PC-3 (cell line): ENCODE data around the gene NUDT22. TPM values are rescaled to one million over a fixed set of nuclear protein-coding genes. Genes with fewer than 3 reads are reported as not detected.

ENCODE experiments used
- ATAC-seq: fragments of 200-7000 bp; cut with Tn5 transposase; 2 replicates; pipeline ENCODE4 v1.9.1; 2020; ENCODE audit warnings: mild to moderate bottlenecking, moderate library complexity
- BruUV-seq: library from RNA; stranded (reverse); fragments of 400-500 nt; replicated peaks from 2 replicates; lab custom pipeline; 2021; lab: Mats Ljungman, UMichigan
- CTCF ChIA-PET: fragments of 300-600 bp; sonication (Branson Sonifier 250); formaldehyde crosslinking; loops from one replicate; lab custom pipeline; 2022; ENCODE audit warnings: antibody characterized with exemption; lab: Charles Lee
- POLR2A ChIA-PET: fragments of 300-600 bp; sonication (Branson Sonifier 250); formaldehyde crosslinking; loops from one replicate; lab custom pipeline; 2022; ENCODE audit warnings: antibody characterized with exemption; ENCODE audit not compliant: unreplicated experiment; lab: Charles Lee
- DNase-seq: peaks from one replicate; pipeline ENCODE4 v3.0.0-alpha.2; 2015
- H2AFZ ChIP-seq: fragments of 300-600 bp; sonication (generic); 2 replicates; pipeline ENCODE4 v1.6.0; 2016; ENCODE audit warnings: antibody characterized with exemption, low read length
- H3F3A ChIP-seq: fragments of 300-600 bp; sonication (generic); one replicate; pipeline ENCODE4 v1.6.0; 2017; ENCODE audit warnings: antibody characterized with exemption, low read length, control low read depth, mild to moderate bottlenecking; ENCODE audit not compliant: unreplicated experiment
- H3K27ac ChIP-seq: fragments of 300-600 bp; sonication (generic); 2 replicates; pipeline ENCODE4 v1.5.1; 2016; ENCODE audit warnings: mild to moderate bottlenecking, low read length
- H3K27me3 ChIP-seq: fragments of 300-600 bp; sonication (generic); 2 replicates; pipeline ENCODE4 v1.6.1; 2016; ENCODE audit warnings: low read length, mixed read lengths
- H3K36me3 ChIP-seq: fragments of 300-600 bp; sonication (generic); 2 replicates; pipeline ENCODE4 v1.6.1; 2016; ENCODE audit warnings: low read depth, mixed run types, low read length, mixed read lengths
- H3K4me1 ChIP-seq: fragments of 300-600 bp; sonication (generic); 2 replicates; pipeline ENCODE4 v1.5.1; 2016; ENCODE audit warnings: low read length; ENCODE audit not compliant: insufficient read depth
- H3K4me2 ChIP-seq: fragments of 300-600 bp; sonication (generic); 2 replicates; pipeline ENCODE4 v1.6.0; 2016; ENCODE audit warnings: low read length
- H3K4me3 ChIP-seq: fragments of 300-600 bp; sonication (generic); 2 replicates; pipeline ENCODE4 v1.5.1; 2016; ENCODE audit warnings: mild to moderate bottlenecking, low read length, mixed read lengths
- H3K79me2 ChIP-seq: fragments of 300-600 bp; sonication (generic); 2 replicates; pipeline ENCODE4 v1.6.1; 2017; ENCODE audit warnings: low read length, mixed read lengths
- H3K9ac ChIP-seq: fragments of 300-600 bp; sonication (generic); 2 replicates; pipeline ENCODE4 v1.6.0; 2016; ENCODE audit warnings: mild to moderate bottlenecking, low read length
- H3K9me2 ChIP-seq: fragments of 300-600 bp; sonication (generic); replicated peaks from 2 replicates; pipeline ENCODE4 v1.6.1; 2016; ENCODE audit warnings: mixed run types, low read length, mixed read lengths
- H3K9me3 ChIP-seq: fragments of 300-600 bp; sonication (generic); 2 replicates; pipeline ENCODE4 v1.6.1; 2016; ENCODE audit warnings: low read length, mixed read lengths
- H4K20me1 ChIP-seq: fragments of 300-600 bp; sonication (generic); 2 replicates; pipeline ENCODE4 v1.6.1; 2016; ENCODE audit warnings: low read length, mixed read lengths
- CTCF ChIP-seq: fragments of 300-600 bp; sonication (generic); conservative IDR thresholded peaks from 2 replicates; pipeline ENCODE4 v1.5.1; 2017; ENCODE audit warnings: antibody characterized with exemption, low read depth, mild to moderate bottlenecking, low read length
- EZH2 ChIP-seq: fragments of 300-600 bp; sonication (generic); IDR thresholded peaks from one replicate; pipeline ENCODE4 v1.6.1; 2017; ENCODE audit warnings: antibody characterized with exemption, mild to moderate bottlenecking, low read length; ENCODE audit not compliant: unreplicated experiment
- EZH2phosphoT487 ChIP-seq: fragments of 300-600 bp; sonication (generic); IDR thresholded peaks from 2 replicates; pipeline ENCODE4 v1.6.1; 2018; ENCODE audit warnings: mild to moderate bottlenecking, antibody characterized with exemption, low read length, borderline replicate concordance
- intact Hi-C: fragments of 100-400 bp; cut with micrococcal nuclease; formaldehyde crosslinking; loops from 2 replicates; pipeline ENCODE4 v1.9.0; 2023
- total RNA-seq: library from RNA; depleted of rRNA; stranded (reverse); fragments of >200 nt; gene quantifications from 2 replicates; pipeline ENCODE4 v1.2.3, GENCODE V29; 2014

NUDT22 gene
- total RNA-seq, 1 experiment from 2014 or later = 98.3 TPM

- no peaks in the 10 kb centered on the region for H3K79me2 ChIP-seq
- DNase-seq (no peak), ATAC-seq (peak; percentile 45)
- H3K9me2 ChIP-seq = no peaks in the 10 kb centered on the region
- H4K20me1 ChIP-seq = 0 out of 2 replicates have a peak, but pooled peaks cover 3% of the 10 kb centered on the region
- no peak overlapping the region for H2AFZ ChIP-seq
- no peak overlapping the region for H3K9ac ChIP-seq
- CTCF ChIA-PET = no interaction called here
- no peaks in the 10 kb centered on the region for H3K9me3 ChIP-seq
- H3K4me3 ChIP-seq = no peak overlapping the region
- no peak overlapping the region for H3K27ac ChIP-seq
- peaks cover 13% of the 10 kb centered on the region for H3K4me1 ChIP-seq
- intact Hi-C loops = no loop called here
- POLR2A ChIA-PET = no interaction called here
- TF ChIP-seq CTCF = 0 out of 2 replicates have a peak, but pooled peaks have one; percentile 30
- TF ChIP-seq EZH2phosphoT487 = no peak
- H3K27me3 ChIP-seq = no peaks in the 10 kb centered on the region
- no TSS peak for BruUV-seq
- H3K4me2 ChIP-seq = no peak overlapping the region
- peaks cover 42% of the 10 kb centered on the region for H3K36me3 ChIP-seq
- H3F3A ChIP-seq = no peaks in the 10 kb centered on the region
These were observed 37.2 kb downstream of the NUDT22 start for GRCh38 chr11:64263021-64263946.

GRCh38 chr11:64263947-64264317, 37.9 kb downstream of the NUDT22 start:
- H3K4me1 ChIP-seq = peaks cover 19% of the 10 kb centered on the region
- no peak for DNase-seq
- no peak overlapping the region for H3K4me3 ChIP-seq
- no peaks in the 10 kb centered on the region for H3F3A ChIP-seq
- H3K27me3 ChIP-seq = no peaks in the 10 kb centered on the region
- ChIA-PET CTCF (no interaction called here), POLR2A (interaction anchor here (0.6 kb wide), 1 partner anchor 9 kb away, joined by 12 read pairs; no protein-coding TSS in a partner anchor)
- peaks cover 40% of the 10 kb centered on the region for H3K36me3 ChIP-seq
- H3K9ac ChIP-seq = no peak overlapping the region
- ATAC-seq = no peak
- 0 out of 2 replicates have a peak, but pooled peaks cover 3% of the 10 kb centered on the region for H4K20me1 ChIP-seq
- H3K9me2 ChIP-seq = no peaks in the 10 kb centered on the region
- no peaks in the 10 kb centered on the region for H3K79me2 ChIP-seq
- no TSS peak for BruUV-seq
- no peak overlapping the region for H3K4me2 ChIP-seq
- H2AFZ ChIP-seq = no peak overlapping the region
- H3K27ac ChIP-seq = no peak overlapping the region
- no peak for TF ChIP-seq CTCF
- no peaks in the 10 kb centered on the region for H3K9me3 ChIP-seq
- intact Hi-C loops = no loop called here

GRCh38 chr11:64264371-64264852, 38.3 kb downstream of the NUDT22 start:
- no peak overlapping the region for H2AFZ ChIP-seq
- H3K27ac ChIP-seq = no peak overlapping the region
- CTCF ChIA-PET = no interaction called here
- no peak overlapping the region for H3K4me2 ChIP-seq
- intact Hi-C loops = no loop called here
- TF ChIP-seq EZH2phosphoT487 = no peak
- TF ChIP-seq EZH2 = no peak
- no peak for TF ChIP-seq CTCF
- H3K9ac ChIP-seq = no peak overlapping the region
- H3K36me3 ChIP-seq = peaks cover 37% of the 10 kb centered on the region
- H4K20me1 ChIP-seq = 0 out of 2 replicates have a peak, but pooled peaks cover 3% of the 10 kb centered on the region
- POLR2A ChIA-PET = interaction anchor here (0.6 kb wide), 2 partner anchors 10 to 18 kb away, joined by 3 to 12 read pairs; no protein-coding TSS in a partner anchor
- no TSS peak for BruUV-seq
- no peak for DNase-seq
- H3K9me3 ChIP-seq = no peaks in the 10 kb centered on the region
- no peak for ATAC-seq
- no peaks in the 10 kb centered on the region for H3K27me3 ChIP-seq
- no peaks in the 10 kb centered on the region for H3K79me2 ChIP-seq
- no peaks in the 10 kb centered on the region for H3F3A ChIP-seq
- H3K4me3 ChIP-seq = no peak overlapping the region
- no peaks in the 10 kb centered on the region for H3K9me2 ChIP-seq
- H3K4me1 ChIP-seq = peaks cover 22% of the 10 kb centered on the region
